Left renal pelvis (tissue), 4 donors: Measurements from ENCODE around the gene MFAP3L. TPM values are rescaled to one million over a fixed set of nuclear protein-coding genes. Genes with fewer than 3 reads are reported as not detected.
"Not testable (repeated sequence)": the region's sequence is repeated elsewhere in the genome, so short reads cannot be mapped to it uniquely, and the experiment has no call there.

Experiments used
- DNase-seq, 4 donors: peaks; one replicate each; pipeline ENCODE4 v3.0.0-alpha.2; 2013; ENCODE audit warnings: low read depth in 4 of 4, low spot score in 3 of 4
- polyA plus RNA-seq, 4 donors: library from polyadenylated mRNA; unstranded; fragments of 120-200 nt; gene quantifications; one replicate each; pipeline ENCODE4 v1.2.1, GENCODE V29; 2013; ENCODE audit not compliant: insufficient read length in 4 of 4

The MFAP3L gene
- polyA plus RNA-seq, 4 donors, result 7.9 to 23.6 (median 22.1) TPM

GRCh38 chr4:169952236-169953002, 73.8 kb downstream of the MFAP3L start:
- DNase-seq, result no peak

- DNase-seq, result no peak
Observed at GRCh38 chr4:169948271-169948670, 77.9 kb downstream of the MFAP3L start.

GRCh38 chr4:169945636-169946035, 80.6 kb downstream of the MFAP3L start:
- DNase-seq, result no peak

- DNase-seq, result not testable (repeated sequence)
Observed at GRCh38 chr4:169943601-169944000, 82.6 kb downstream of the MFAP3L start.

- DNase-seq, result no peak
Observed at GRCh38 chr4:169941141-169941540, 85.1 kb downstream of the MFAP3L start.

- no peak for DNase-seq
Observed at GRCh38 chr4:169940460-169940859, 85.7 kb downstream of the MFAP3L start.

Other genes with a start within 250 kb of the MFAP3L start
- 10 to 100 TPM; 20.8 to 31.3 (median 23.8) TPM for gene AADAT, start 63.6 kb upstream of the MFAP3L start, polyA plus RNA-seq